ENCODE results near the gene MRNIP. TPM values are rescaled to one million over a fixed set of nuclear protein-coding genes. Genes with fewer than 3 reads are reported as not detected.

MRNIP gene
- total and polyA plus RNA-seq, 12 donors, result 6.6 to 45.1 (median 12.7) TPM

DNA sequence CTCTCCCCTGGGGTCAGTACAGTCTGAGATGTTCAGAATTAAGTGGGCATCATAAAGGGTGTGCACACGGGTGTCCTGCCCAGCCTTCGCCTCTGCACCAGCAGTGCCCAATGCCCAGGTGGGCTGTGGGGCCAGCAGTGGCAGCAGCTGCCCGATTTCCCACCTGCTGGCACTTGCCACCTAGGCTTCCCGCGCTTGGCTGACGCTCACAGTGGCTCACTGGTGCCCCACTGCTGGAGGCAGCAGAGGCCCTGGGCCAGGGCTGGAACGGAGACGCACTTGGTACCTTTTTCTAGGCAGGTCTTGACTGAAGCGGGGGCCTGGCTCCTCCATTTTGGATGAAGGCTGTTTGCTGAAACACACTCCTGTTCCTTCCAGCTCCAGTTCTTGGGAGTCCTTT, 17.0 kb downstream of the MRNIP start:
- 96 to 97% methylated on average over 9 of the region's 9 CpGs for WGBS, 2 donors
- intact Hi-C loops (cut with DNase I), result no loop called here
- H3K27ac ChIP-seq, result no peak overlapping the region
- ATAC-seq, result no peak
- TF ChIP-seq, protein P1, sequence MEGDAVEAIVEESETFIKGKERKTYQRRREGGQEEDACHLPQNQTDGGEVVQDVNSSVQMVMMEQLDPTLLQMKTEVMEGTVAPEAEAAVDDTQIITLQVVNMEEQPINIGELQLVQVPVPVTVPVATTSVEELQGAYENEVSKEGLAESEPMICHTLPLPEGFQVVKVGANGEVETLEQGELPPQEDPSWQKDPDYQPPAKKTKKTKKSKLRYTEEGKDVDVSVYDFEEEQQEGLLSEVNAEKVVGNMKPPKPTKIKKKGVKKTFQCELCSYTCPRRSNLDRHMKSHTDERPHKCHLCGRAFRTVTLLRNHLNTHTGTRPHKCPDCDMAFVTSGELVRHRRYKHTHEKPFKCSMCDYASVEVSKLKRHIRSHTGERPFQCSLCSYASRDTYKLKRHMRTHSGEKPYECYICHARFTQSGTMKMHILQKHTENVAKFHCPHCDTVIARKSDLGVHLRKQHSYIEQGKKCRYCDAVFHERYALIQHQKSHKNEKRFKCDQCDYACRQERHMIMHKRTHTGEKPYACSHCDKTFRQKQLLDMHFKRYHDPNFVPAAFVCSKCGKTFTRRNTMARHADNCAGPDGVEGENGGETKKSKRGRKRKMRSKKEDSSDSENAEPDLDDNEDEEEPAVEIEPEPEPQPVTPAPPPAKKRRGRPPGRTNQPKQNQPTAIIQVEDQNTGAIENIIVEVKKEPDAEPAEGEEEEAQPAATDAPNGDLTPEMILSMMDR (IDR thresholded peaks at IDR 0.05), result no peak
- peaks cover 0 to 17% (median 7%) of the 10 kb centered on the region in 11 donors for H3K9me3 ChIP-seq
- peaks cover 0 to 92% (median 61%) of the 10 kb centered on the region in 9 donors for H3K36me3 ChIP-seq
- H3K4me3 ChIP-seq, result no peak overlapping the region
- no peak for DNase-seq
- no peaks in the 10 kb centered on the region for H3K27me3 ChIP-seq
- H3K4me1 ChIP-seq, result peaks cover 0 to 18% (median 2%) of the 10 kb centered on the region in 9 donors

DNA sequence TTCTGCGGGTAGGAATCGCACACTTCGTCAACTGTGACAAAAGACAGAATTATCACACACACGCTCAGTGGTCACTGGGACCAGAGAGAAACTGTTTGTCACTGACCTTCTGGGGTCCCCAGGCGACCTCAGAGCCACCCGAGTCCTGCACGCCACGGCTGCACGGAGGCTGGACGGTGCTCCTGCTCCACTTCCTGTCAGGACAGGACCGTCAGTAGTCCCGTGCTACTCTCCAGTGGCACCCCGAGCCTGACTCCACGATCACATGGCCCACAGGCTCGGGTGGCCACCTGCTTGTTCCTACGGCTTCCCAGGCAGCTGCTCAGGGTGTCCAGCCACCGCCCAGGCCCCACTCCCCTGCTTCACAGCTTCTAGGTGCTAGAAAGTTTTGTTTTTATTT, 17.9 kb downstream of the MRNIP start:
- WGBS, 2 donors, result 87 to 93% methylated on average over 17 of the region's 17 CpGs
- H3K4me1 ChIP-seq, result peaks cover 0 to 25% (median 8%) of the 10 kb centered on the region in 9 donors
- no peaks in the 10 kb centered on the region for H3K27me3 ChIP-seq
- DNase-seq (no peak), ATAC-seq (peak in 1 of 8 donors; percentile 6)
- TF ChIP-seq, protein P1 (IDR thresholded peaks at IDR 0.05), result no peak
- no peak overlapping the region for H3K4me3 ChIP-seq
- H3K36me3 ChIP-seq, result peaks cover 0 to 92% (median 61%) of the 10 kb centered on the region in 9 donors
- intact Hi-C loops (cut with DNase I), result no loop called here
- H3K9me3 ChIP-seq, result peaks cover 0 to 16% (median 7%) of the 10 kb centered on the region in 11 donors
- H3K27ac ChIP-seq, result no peak overlapping the region

DNA sequence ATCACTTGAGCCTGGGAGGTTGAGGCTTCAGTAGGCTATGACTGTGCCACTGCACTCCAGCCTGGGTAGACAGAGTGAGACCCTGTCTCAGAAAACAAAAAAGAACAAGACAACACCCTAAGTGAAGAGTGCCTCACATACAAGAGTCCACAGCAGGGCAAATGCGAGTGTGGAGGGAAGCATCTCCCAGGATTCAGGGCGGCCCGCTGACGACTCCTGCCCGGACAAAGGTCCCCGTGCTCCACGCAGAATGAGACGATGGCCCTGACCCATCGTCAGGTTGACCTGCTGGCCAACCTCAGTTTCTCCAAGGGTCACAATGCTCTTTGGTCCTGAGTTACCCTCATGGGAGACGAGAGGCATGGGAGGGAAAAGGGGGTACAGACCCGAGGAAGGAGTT, 18.3 kb downstream of the MRNIP start:
- H3K4me1 ChIP-seq, result peaks cover 0 to 25% (median 8%) of the 10 kb centered on the region in 9 donors
- H3K4me3 ChIP-seq, result no peak overlapping the region
- intact Hi-C loops (cut with DNase I), result no loop called here
- peak overlapping the region in 3 of 10 donors; percentile 39 to 69 (median 52) for H3K27ac ChIP-seq
- TF ChIP-seq, protein P1 (IDR thresholded peaks at IDR 0.05), result no peak
- H3K36me3 ChIP-seq, result peaks cover 0 to 92% (median 58%) of the 10 kb centered on the region in 9 donors
- peaks cover 0 to 12% (median 7%) of the 10 kb centered on the region in 11 donors for H3K9me3 ChIP-seq
- peak in 2 of 8 donors; percentile 3 for ATAC-seq
- 95 to 96% methylated on average over 11 of the region's 11 CpGs for WGBS, 2 donors
- no peak for DNase-seq
- H3K27me3 ChIP-seq, result no peaks in the 10 kb centered on the region

DNA sequence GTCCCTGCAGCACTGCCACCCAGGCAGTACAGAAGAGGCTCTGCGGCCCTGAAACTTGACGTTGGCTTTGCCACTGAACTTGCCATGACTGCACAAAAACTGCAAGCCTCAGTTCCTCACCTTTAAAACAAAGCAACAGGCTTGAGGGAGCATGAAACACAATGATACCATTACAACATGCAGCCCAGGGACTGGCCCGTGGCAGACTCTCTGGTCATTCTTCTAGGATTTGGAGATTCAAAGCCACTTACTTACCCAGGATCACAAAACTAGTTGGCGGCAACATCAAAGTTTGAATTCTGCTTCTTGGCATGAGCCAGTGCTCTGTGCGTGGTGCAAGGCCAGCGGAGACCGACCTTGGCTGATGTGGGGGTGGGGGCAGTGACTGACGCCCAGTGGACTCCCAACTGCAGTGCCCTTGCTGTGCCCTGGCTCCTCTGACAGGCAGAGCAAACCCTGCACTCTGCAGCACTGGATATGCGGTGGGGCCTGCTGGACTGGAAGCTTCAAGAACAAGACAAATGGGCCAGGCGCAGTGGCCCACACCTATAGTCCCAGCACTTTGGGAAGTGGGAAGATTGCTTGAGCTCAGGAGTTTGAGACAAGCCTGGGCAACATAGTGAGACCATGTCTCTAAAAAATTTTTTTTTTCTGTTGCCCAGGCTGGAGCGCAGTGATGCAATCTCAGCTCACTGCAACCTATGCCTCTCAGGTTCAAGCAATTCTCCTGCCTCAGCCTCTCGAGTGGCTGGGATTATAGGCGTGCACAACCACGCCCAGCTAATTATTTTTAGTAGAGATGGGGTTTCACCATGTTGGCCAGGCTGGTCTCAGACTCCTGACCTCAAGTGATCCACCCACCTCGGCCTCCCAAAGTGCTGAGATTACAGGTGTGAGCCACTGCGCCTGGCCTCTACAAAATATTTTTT, 19.0 kb downstream of the MRNIP start:
- DNase-seq, result peak; percentile 40 to 57
- H3K9me3 ChIP-seq, result peaks cover 0 to 4% (median under 1%) of the 10 kb centered on the region in 11 donors
- 75 to 76% methylated on average over 16 of the region's 16 CpGs for WGBS, 2 donors
- H3K4me3 ChIP-seq, result no peak overlapping the region
- peaks cover 0 to 91% (median 54%) of the 10 kb centered on the region in 9 donors for H3K36me3 ChIP-seq
- no peaks in the 10 kb centered on the region for H3K27me3 ChIP-seq
- H3K4me1 ChIP-seq, result peaks cover 0 to 25% (median 8%) of the 10 kb centered on the region in 9 donors
- TF ChIP-seq, protein P1 (IDR thresholded peaks at IDR 0.05), result no peak
- peak overlapping the region in 6 of 10 donors; percentile 10 to 69 (median 39) for H3K27ac ChIP-seq
- intact Hi-C loops (cut with DNase I), result no loop called here
- ATAC-seq, result peak; percentile 35 to 82 (median 72)
